Neural crest cell (in vitro differentiated cells): ENCODE measurements around the gene AXIN2. TPM values are rescaled to one million over a fixed set of nuclear protein-coding genes. Genes with fewer than 3 reads are reported as not detected.
A peak's percentile ranks its signal among the peaks of the same experiment; 100 is the strongest.

ENCODE experiments used
- DNase-seq: peaks from one replicate; pipeline ENCODE4 v3.0.0; 2021; ENCODE audit warnings: low read depth, mixed read lengths, low spot score
- H3K27ac Mint-ChIP-seq: one replicate; pipeline ENCODE4 v1.8.0; 2021; ENCODE audit warnings: mild to moderate bottlenecking, mixed read lengths; ENCODE audit not compliant: unreplicated experiment
- H3K27me3 Mint-ChIP-seq: 2 replicates; pipeline ENCODE4 v1.8.0; 2021; ENCODE audit warnings: low read depth, mild to moderate bottlenecking, mixed read lengths
- H3K36me3 Mint-ChIP-seq: 2 replicates; pipeline ENCODE4 v1.8.0; 2021; ENCODE audit warnings: low read depth, mild to moderate bottlenecking, mixed read lengths
- H3K4me1 Mint-ChIP-seq: 2 replicates; pipeline ENCODE4 v1.8.0; 2021; ENCODE audit warnings: mixed read lengths
- H3K4me3 Mint-ChIP-seq: one replicate; pipeline ENCODE4 v1.8.0; 2021; ENCODE audit warnings: mild to moderate bottlenecking, mixed read lengths
- H3K9me3 Mint-ChIP-seq: 2 replicates; pipeline ENCODE4 v1.8.0; 2021; ENCODE audit warnings: mixed read lengths
- total RNA-seq: library from RNA; stranded (reverse); gene quantifications from 2 replicates; pipeline ENCODE4 v1.2.1, GENCODE V29; 2021
- TF ChIP-seq, protein P1 (sequence below): fragments of 200-600 bp; sonication (generic); conservative IDR thresholded peaks from 2 replicates; pipeline ENCODE4 v1.5.0; 2021; ENCODE audit warnings: antibody characterized with exemption, mild to moderate bottlenecking

AXIN2 gene
- total RNA-seq, 1 donor from 2014 or later, result 66.5 TPM

DNA sequence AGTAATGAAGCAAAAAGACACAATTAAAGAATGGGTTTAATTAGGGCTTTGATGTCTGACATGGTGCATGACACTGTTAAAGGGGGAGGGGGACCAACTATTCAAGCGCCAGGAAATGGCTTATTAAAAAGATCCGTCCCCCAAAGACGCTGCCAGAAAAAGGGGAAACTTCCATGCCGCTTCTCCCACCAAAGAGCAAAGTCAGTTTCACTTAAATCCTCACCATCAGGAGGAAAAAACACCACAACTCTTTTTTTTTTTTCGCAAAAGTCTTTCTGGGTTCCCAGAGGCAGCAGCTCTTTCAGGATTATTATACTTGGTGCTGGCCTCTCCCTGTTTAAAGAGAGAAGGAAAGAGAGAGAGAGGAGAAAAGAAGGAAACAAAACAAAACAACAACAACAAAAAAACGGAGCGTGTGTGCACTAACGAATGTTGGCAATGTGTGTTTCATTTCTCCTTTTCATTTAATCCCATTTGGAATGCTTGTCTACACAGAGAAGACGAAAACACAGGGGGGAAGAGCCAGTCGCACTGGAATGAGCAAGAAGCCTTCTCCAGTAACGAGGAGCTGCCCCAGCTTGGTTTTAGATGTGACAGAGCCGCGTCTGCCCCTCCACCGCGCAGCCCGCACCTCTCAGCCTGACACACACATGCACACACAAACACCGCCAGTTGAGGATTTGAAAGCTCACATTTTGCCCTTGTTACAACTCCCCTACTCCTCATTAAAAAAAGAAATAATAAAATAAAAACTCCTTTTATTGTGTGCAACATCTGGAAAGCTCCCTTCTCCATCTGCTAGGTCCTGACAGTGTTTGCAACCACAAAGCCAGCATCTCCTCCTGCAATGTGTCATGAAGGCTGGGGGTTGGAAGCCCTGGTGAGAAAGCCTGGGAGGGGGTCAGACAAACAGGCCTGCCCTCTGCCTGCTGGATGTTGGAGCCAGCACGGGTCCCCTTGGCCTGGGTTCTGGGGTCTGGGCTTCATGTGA lies 32.7 kb upstream of the AXIN2 start:
- Mint-ChIP-seq H3K27me3 (no peaks in the 10 kb centered on the region), H3K27ac (no peak overlapping the region), H3K9me3 (no peaks in the 10 kb centered on the region), H3K4me1 (peaks cover 27% of the 10 kb centered on the region), H3K36me3 (no peaks in the 10 kb centered on the region), H3K4me3 (peak overlapping the region; percentile 14)
- TF ChIP-seq, protein P1, sequence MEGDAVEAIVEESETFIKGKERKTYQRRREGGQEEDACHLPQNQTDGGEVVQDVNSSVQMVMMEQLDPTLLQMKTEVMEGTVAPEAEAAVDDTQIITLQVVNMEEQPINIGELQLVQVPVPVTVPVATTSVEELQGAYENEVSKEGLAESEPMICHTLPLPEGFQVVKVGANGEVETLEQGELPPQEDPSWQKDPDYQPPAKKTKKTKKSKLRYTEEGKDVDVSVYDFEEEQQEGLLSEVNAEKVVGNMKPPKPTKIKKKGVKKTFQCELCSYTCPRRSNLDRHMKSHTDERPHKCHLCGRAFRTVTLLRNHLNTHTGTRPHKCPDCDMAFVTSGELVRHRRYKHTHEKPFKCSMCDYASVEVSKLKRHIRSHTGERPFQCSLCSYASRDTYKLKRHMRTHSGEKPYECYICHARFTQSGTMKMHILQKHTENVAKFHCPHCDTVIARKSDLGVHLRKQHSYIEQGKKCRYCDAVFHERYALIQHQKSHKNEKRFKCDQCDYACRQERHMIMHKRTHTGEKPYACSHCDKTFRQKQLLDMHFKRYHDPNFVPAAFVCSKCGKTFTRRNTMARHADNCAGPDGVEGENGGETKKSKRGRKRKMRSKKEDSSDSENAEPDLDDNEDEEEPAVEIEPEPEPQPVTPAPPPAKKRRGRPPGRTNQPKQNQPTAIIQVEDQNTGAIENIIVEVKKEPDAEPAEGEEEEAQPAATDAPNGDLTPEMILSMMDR, result no peak
- no peak for DNase-seq

DNA sequence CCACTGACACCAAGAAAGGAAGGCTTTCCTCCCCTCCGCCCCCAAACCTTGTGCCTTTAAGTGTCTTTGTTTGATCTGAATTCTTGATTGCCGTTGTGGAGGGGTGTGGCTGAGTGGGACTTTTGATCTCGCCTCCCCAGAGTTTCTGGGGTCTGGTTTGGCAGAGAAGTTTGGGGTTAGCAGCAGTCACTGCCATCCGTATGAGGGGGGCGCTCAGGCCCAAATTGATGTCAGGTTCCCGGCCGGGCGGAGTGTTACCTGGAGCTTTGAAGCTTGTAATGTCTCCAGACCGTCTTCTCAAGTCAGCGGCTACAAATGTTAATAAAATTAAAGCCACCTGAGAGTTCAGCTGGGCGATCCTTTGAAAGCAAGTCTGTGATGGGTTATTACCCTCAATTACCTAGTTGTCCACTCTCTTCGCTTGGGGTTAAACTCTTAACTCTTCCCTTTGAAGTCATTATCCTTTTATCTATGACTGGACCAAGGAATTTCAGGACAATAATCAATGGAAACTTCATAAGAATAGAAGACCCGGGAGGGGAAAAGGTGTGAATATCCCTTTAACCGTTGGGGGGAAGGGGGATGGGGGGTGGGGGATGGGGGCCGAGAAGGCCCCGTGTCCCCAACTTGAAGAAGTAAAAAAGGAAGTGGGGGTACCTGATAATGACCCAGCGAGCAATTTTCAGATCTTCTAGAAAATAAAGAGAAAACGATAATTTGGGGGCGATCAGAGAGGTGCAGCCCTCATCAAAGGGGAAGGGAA lies 31.8 kb upstream of the AXIN2 start:
- Mint-ChIP-seq H3K27ac (no peak overlapping the region), H3K36me3 (no peaks in the 10 kb centered on the region), H3K4me1 (peaks cover 28% of the 10 kb centered on the region), H3K9me3 (no peaks in the 10 kb centered on the region), H3K4me3 (no peak overlapping the region), H3K27me3 (no peaks in the 10 kb centered on the region)
- TF ChIP-seq, protein P1, result no peak
- no peak for DNase-seq

DNA sequence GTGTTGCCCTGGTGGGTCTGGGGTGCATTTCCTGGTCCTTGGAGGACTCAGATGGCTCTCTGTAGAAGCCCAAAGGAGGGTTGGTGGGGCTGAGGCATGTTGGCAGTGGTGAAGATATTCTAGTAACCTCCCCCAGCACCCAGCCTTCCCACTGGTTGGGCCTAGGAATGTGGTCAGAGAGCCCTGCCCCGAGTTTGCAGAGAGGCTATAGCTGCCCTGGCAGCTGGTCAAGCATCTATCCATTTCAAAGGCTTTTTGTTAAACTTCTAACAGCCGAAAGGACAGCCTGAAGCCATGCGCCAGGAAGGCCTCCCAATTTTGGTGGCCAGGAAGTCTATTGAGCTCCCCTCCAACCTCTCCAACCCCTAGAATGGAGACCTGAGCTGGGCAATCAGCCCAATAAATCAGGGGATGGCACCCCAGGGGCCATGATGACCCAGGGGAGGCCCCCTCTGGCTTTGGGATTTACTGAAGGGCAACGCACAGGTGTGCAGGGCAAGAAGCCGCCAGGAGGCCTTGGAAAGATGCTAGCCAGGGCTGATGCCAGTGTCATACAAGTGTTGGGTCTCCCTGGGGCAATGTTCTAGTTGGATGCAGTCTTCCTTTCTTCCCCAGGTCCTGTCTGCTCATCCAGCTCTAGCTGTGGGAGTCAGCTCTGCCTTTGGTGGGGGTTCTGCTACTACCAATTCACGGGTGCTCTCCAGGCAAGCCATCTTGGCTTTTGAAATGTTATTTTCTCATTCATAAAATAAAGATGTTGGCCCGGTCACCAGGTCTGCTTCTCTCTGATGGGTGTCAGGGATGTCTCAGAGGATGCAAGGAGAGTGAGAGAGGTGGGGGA lies 30.9 kb upstream of the AXIN2 start:
- Mint-ChIP-seq H3K27me3 (no peaks in the 10 kb centered on the region), H3K4me1 (peaks cover 32% of the 10 kb centered on the region), H3K27ac (no peak overlapping the region), H3K36me3 (no peaks in the 10 kb centered on the region), H3K4me3 (no peak overlapping the region), H3K9me3 (no peaks in the 10 kb centered on the region)
- TF ChIP-seq, protein P1, result no peak
- DNase-seq, result no peak

DNA sequence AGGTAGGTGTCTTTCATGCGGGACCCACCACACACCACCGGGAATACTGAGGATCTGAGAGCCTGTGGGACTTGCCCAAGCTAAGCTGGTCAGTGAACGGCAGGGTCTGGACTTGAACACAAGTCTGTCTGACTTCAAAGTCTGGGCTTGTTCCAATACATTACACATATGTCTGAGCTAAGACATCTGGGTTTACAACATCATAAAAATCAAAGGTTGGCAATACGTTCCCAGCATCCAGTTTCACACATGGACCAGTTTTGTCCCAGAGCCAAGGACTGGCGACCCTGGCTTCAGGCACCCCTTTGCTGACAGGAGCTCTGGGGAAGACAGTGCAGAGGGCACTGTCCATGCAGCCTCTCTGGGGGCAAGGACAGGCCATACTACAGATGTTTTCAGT lies 27.9 kb upstream of the AXIN2 start:
- no peak overlapping the region for H3K4me3 Mint-ChIP-seq
- TF ChIP-seq, protein P1, result no peak
- no peak for DNase-seq
- H3K36me3 Mint-ChIP-seq, result no peaks in the 10 kb centered on the region
- peaks cover 27% of the 10 kb centered on the region for H3K4me1 Mint-ChIP-seq
- H3K9me3 Mint-ChIP-seq, result no peaks in the 10 kb centered on the region
- H3K27ac Mint-ChIP-seq, result no peak overlapping the region
- no peaks in the 10 kb centered on the region for H3K27me3 Mint-ChIP-seq
